ENCODE results near the gene RBM5.

The RBM5 gene

GRCh38 chr3:50154840-50155490 lies 66.2 kb downstream of the RBM5 start, which contains the start of gene SEMA3F:
SEMA3F (plus strand) TSS chr3:50155324; CDS start chr3:50159623, 4,299 bp downstream.
- Histone ChIP-seq H3K9me3 (ENCODE audit: control insufficient read depth in 1 of 2, low read length in 2 of 2) (no peaks in the 10 kb centered on the region), H3K4me1 (ENCODE audit: control insufficient read depth in 1 of 2, insufficient read depth in 2 of 2, low read length in 2 of 2) (peaks cover 1 to 25% of the 10 kb centered on the region in 2 donors), H3K27ac (ENCODE audit: low read length) (peak within 1 kb of the TSS; percentile 63), H3K4me3 (ENCODE audit: low read depth in 1 of 2, low read length in 2 of 2) (peak within 1 kb of the TSS; percentile 57 to 63), H3K36me3 (ENCODE audit: control insufficient read depth in 1 of 2, insufficient read depth in 2 of 2, low read length in 2 of 2) (no peaks in the 10 kb centered on the region), H3K27me3 (ENCODE audit: low read depth, low read length) (peaks cover 5% of the 10 kb centered on the region)

GRCh38 chr3:50155491-50155878 lies 66.8 kb downstream of the RBM5 start:
- peaks cover 5% of the 10 kb centered on the region for H3K27me3 ChIP-seq (ENCODE audit: low read depth, low read length)
- H3K4me1 ChIP-seq (ENCODE audit: control insufficient read depth in 1 of 2, insufficient read depth in 2 of 2, low read length in 2 of 2), result peaks cover 3 to 25% of the 10 kb centered on the region in 2 donors
- no peaks in the 10 kb centered on the region for H3K36me3 ChIP-seq (ENCODE audit: control insufficient read depth in 1 of 2, insufficient read depth in 2 of 2, low read length in 2 of 2)
- peak overlapping the region; percentile 52 to 63 for H3K4me3 ChIP-seq (ENCODE audit: low read depth in 1 of 2, low read length in 2 of 2)
- H3K27ac ChIP-seq (ENCODE audit: low read length), result peak overlapping the region; percentile 63
- H3K9me3 ChIP-seq (ENCODE audit: control insufficient read depth in 1 of 2, low read length in 2 of 2), result no peaks in the 10 kb centered on the region

- Histone ChIP-seq H3K36me3 (ENCODE audit: control insufficient read depth in 1 of 2, insufficient read depth in 2 of 2, low read length in 2 of 2) (no peaks in the 10 kb centered on the region), H3K4me3 (ENCODE audit: low read depth in 1 of 2, low read length in 2 of 2) (peak overlapping the region; percentile 52 to 63), H3K27me3 (ENCODE audit: low read depth, low read length) (peaks cover 5% of the 10 kb centered on the region), H3K27ac (ENCODE audit: low read length) (peak overlapping the region; percentile 63), H3K9me3 (ENCODE audit: control insufficient read depth in 1 of 2, low read length in 2 of 2) (no peaks in the 10 kb centered on the region), H3K4me1 (ENCODE audit: control insufficient read depth in 1 of 2, insufficient read depth in 2 of 2, low read length in 2 of 2) (peaks cover 5 to 29% of the 10 kb centered on the region in 2 donors)
These were observed 67.2 kb downstream of the RBM5 start for GRCh38 chr3:50155891-50156290.

GRCh38 chr3:50156549-50157493 lies 68.1 kb downstream of the RBM5 start:
- Histone ChIP-seq H3K9me3 (ENCODE audit: control insufficient read depth in 1 of 2, low read length in 2 of 2) (no peaks in the 10 kb centered on the region), H3K4me1 (ENCODE audit: control insufficient read depth in 1 of 2, insufficient read depth in 2 of 2, low read length in 2 of 2) (peaks cover 13 to 35% of the 10 kb centered on the region in 2 donors), H3K27me3 (ENCODE audit: low read depth, low read length) (peaks cover 5% of the 10 kb centered on the region), H3K27ac (ENCODE audit: low read length) (peak overlapping the region; percentile 63), H3K36me3 (ENCODE audit: control insufficient read depth in 1 of 2, insufficient read depth in 2 of 2, low read length in 2 of 2) (no peaks in the 10 kb centered on the region), H3K4me3 (ENCODE audit: low read depth in 1 of 2, low read length in 2 of 2) (peak overlapping the region; percentile 52 to 63)

GRCh38 chr3:50157827-50158529 lies 69.3 kb downstream of the RBM5 start:
- peaks cover 5% of the 10 kb centered on the region for H3K27me3 ChIP-seq (ENCODE audit: low read depth, low read length)
- H3K9me3 ChIP-seq (ENCODE audit: control insufficient read depth in 1 of 2, low read length in 2 of 2), result no peaks in the 10 kb centered on the region
- no peak overlapping the region for H3K4me3 ChIP-seq (ENCODE audit: low read depth in 1 of 2, low read length in 2 of 2)
- H3K4me1 ChIP-seq (ENCODE audit: control insufficient read depth in 1 of 2, insufficient read depth in 2 of 2, low read length in 2 of 2), result peaks cover 14 to 43% of the 10 kb centered on the region in 2 donors
- no peak overlapping the region for H3K27ac ChIP-seq (ENCODE audit: low read length)
- no peaks in the 10 kb centered on the region for H3K36me3 ChIP-seq (ENCODE audit: control insufficient read depth in 1 of 2, insufficient read depth in 2 of 2, low read length in 2 of 2)

- Histone ChIP-seq H3K4me3 (ENCODE audit: low read depth in 1 of 2, low read length in 2 of 2) (no peak overlapping the region), H3K27ac (ENCODE audit: low read length) (no peak overlapping the region), H3K27me3 (ENCODE audit: low read depth, low read length) (peaks cover 5% of the 10 kb centered on the region), H3K4me1 (ENCODE audit: control insufficient read depth in 1 of 2, insufficient read depth in 2 of 2, low read length in 2 of 2) (peaks cover 18 to 49% of the 10 kb centered on the region in 2 donors), H3K36me3 (ENCODE audit: control insufficient read depth in 1 of 2, insufficient read depth in 2 of 2, low read length in 2 of 2) (no peaks in the 10 kb centered on the region), H3K9me3 (ENCODE audit: control insufficient read depth in 1 of 2, low read length in 2 of 2) (no peaks in the 10 kb centered on the region)
These were observed 69.9 kb downstream of the RBM5 start for GRCh38 chr3:50158530-50159146.

- no peak overlapping the region for H3K4me3 ChIP-seq (ENCODE audit: low read depth in 1 of 2, low read length in 2 of 2)
- H3K36me3 ChIP-seq (ENCODE audit: control insufficient read depth in 1 of 2, insufficient read depth in 2 of 2, low read length in 2 of 2), result no peaks in the 10 kb centered on the region
- peaks cover 38 to 58% of the 10 kb centered on the region in 2 donors for H3K4me1 ChIP-seq (ENCODE audit: control insufficient read depth in 1 of 2, insufficient read depth in 2 of 2, low read length in 2 of 2)
- peak overlapping the region; percentile 39 for H3K27ac ChIP-seq (ENCODE audit: low read length)
- no peaks in the 10 kb centered on the region for H3K9me3 ChIP-seq (ENCODE audit: control insufficient read depth in 1 of 2, low read length in 2 of 2)
- H3K27me3 ChIP-seq (ENCODE audit: low read depth, low read length), result peaks cover 5% of the 10 kb centered on the region
These were observed 71.9 kb downstream of the RBM5 start for GRCh38 chr3:50160561-50160983.

GRCh38 chr3:50161320-50161719 lies 72.6 kb downstream of the RBM5 start:
- Histone ChIP-seq H3K4me3 (ENCODE audit: low read depth in 1 of 2, low read length in 2 of 2) (no peak overlapping the region), H3K36me3 (ENCODE audit: control insufficient read depth in 1 of 2, insufficient read depth in 2 of 2, low read length in 2 of 2) (no peaks in the 10 kb centered on the region), H3K9me3 (ENCODE audit: control insufficient read depth in 1 of 2, low read length in 2 of 2) (no peaks in the 10 kb centered on the region), H3K4me1 (ENCODE audit: control insufficient read depth in 1 of 2, insufficient read depth in 2 of 2, low read length in 2 of 2) (peaks cover 45 to 58% of the 10 kb centered on the region in 2 donors), H3K27me3 (ENCODE audit: low read depth, low read length) (no peaks in the 10 kb centered on the region), H3K27ac (ENCODE audit: low read length) (peak overlapping the region; percentile 39)

GRCh38 chr3:50162034-50162883 lies 73.5 kb downstream of the RBM5 start:
- Histone ChIP-seq H3K9me3 (ENCODE audit: control insufficient read depth in 1 of 2, low read length in 2 of 2) (no peaks in the 10 kb centered on the region), H3K36me3 (ENCODE audit: control insufficient read depth in 1 of 2, insufficient read depth in 2 of 2, low read length in 2 of 2) (no peaks in the 10 kb centered on the region), H3K4me1 (ENCODE audit: control insufficient read depth in 1 of 2, insufficient read depth in 2 of 2, low read length in 2 of 2) (peaks cover 53 to 57% of the 10 kb centered on the region in 2 donors), H3K27ac (ENCODE audit: low read length) (no peak overlapping the region), H3K27me3 (ENCODE audit: low read depth, low read length) (no peaks in the 10 kb centered on the region), H3K4me3 (ENCODE audit: low read depth in 1 of 2, low read length in 2 of 2) (no peak overlapping the region)

Data from muscle layer of duodenum (tissue), 2 donors.